GM12892 (cell line): ENCODE data around the gene C1orf74.
A peak's percentile ranks its signal among the peaks of the same experiment; 100 is the strongest.

Experiments
- DNase-seq: peaks from one replicate; pipeline ENCODE4 v3.0.0; 2011; ENCODE audit not compliant: insufficient read length
- FAIRE-seq: peaks from 2 replicates; lab custom pipeline; 2011; peaks lifted over from hg19 to GRCh38; lab: Jason Lieb, UNC
- POLR2A ChIP-seq: IDR thresholded peaks from 2 replicates; pipeline ENCODE4 v1.6.1; 2011; ENCODE audit warnings: low read depth, low read length, control low read depth
- POLR2AphosphoS5 ChIP-seq: IDR thresholded peaks from 2 replicates; pipeline ENCODE4 v1.6.1; 2011; ENCODE audit warnings: low read depth, low read length, control low read depth
- TAF1 ChIP-seq: IDR thresholded peaks from 2 replicates; pipeline ENCODE4 v1.6.1; 2011; ENCODE audit warnings: low read depth, mild to moderate bottlenecking, control low read depth, low read length, borderline replicate concordance

C1orf74 gene

GRCh38 chr1:209768354-209768774 lies 16.0 kb downstream of the C1orf74 start:
- TF ChIP-seq POLR2A (peak; percentile 88), TAF1 (0 out of 2 replicates have a peak, but pooled peaks have one; percentile 50), POLR2AphosphoS5 (peak; percentile 88)
- FAIRE-seq (peak; percentile 98), DNase-seq (peak; percentile 54)

DNA sequence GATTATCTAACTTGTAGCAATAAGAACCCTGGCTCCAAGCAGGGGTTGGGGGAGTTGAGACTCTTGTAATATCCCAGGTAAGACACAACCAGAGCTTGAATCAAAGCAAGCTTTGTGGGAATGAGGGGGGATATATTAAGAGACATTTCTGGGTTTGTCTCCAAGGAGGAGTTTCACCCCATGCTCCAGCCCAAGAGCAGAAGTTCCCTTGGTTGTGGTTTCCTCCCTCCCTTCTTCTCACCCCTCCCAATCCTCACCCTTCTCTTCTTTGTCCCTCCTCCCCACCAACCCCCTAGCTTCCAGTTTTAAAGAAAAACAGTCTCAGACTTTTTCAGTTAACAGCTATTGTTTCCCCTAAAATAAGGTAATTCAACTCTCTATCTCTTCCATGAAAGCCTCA lies 16.7 kb downstream of the C1orf74 start:
- FAIRE-seq: peak; percentile 53
- no peak for TF ChIP-seq TAF1
- no peak for TF ChIP-seq POLR2A
- TF ChIP-seq POLR2AphosphoS5: no peak
- no peak for DNase-seq

DNA sequence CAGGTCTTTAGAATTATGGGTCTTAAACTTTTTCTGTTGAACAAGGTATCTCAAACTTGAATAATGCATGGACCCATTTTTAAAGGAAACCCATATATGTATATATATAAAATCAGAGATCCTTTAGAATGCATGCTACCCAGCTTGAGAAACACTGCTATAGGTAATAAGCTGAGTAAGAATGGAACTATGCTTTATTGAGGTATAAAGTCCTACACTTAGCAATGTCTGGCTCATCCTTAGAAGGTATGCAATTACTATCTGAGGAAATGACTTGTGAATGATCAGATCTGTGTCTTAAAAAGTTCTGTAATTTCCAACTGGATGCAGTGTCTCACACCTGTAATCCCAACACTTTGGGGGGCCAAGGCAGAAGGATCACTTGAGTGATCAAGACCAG lies 17.3 kb downstream of the C1orf74 start:
- FAIRE-seq (peak; percentile 60), DNase-seq (no peak)
- no peak for TF ChIP-seq TAF1
- no peak for TF ChIP-seq POLR2A
- no peak for TF ChIP-seq POLR2AphosphoS5

DNA sequence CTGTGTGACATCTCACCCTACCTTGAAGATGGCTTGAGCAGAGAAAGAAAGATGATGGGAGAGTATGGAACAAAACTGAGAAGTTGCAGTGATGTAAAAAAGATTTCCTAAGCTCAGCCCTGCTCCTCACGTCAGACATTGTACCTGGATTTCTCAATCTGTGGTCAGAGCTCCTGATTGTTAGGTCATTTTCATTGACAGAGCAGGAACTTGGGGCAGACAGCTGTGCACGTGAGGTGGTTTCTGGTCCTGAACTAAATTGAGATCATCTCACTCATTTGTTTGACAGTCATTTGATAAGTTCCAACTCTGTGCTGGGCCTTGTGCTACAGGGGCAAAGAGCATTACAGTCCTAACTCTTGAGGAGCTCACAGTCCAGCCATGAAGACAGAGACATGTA lies 18.3 kb downstream of the C1orf74 start:
- TF ChIP-seq POLR2AphosphoS5: no peak
- no peak for TF ChIP-seq TAF1
- no peak for TF ChIP-seq POLR2A

GRCh38 chr1:209761011-209761635 lies 23.2 kb downstream of the C1orf74 start:
- TF ChIP-seq POLR2A (no peak), TAF1 (no peak), POLR2AphosphoS5 (no peak)
- no peak for DNase-seq
- no peak for FAIRE-seq

More for the DNA sequence above, 18.3 kb downstream of the C1orf74 start:
- DNase-seq: no peak
- FAIRE-seq: peak; percentile 36

DNA sequence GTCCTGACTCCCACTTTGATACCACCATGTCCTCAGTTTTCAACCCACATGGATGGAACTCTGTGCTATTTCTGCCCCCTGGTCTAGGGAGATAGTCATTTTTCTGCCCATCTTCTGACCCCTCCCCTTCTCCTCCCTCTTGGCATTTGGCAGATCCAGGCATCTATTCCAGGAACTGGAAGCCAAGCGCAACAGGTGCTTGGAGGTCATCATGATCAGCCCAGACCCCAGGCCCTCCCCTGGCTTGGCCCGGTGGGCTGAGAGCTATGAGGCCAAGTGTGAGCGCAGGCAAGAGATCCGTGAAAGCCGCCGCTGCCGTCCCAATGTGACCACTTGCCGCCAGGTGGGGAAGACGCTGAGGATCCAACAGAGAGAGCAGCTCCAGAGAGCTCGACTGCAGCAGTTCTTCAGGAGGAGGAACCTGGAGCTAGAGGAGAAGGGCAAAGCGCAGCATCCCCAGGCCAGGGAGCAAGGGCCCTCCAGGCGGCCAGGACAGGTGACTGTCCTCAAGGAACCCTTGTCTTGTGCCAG lies 24.5 kb downstream of the C1orf74 start:
- TF ChIP-seq POLR2A (no peak), TAF1 (no peak), POLR2AphosphoS5 (no peak)
- FAIRE-seq: no peak
- DNase-seq: no peak

GRCh38 chr1:209758400-209758799 lies 26.0 kb downstream of the C1orf74 start:
- no peak for TF ChIP-seq TAF1
- no peak for TF ChIP-seq POLR2AphosphoS5
- TF ChIP-seq POLR2A: no peak
- no peak for FAIRE-seq
- no peak for DNase-seq

DNA sequence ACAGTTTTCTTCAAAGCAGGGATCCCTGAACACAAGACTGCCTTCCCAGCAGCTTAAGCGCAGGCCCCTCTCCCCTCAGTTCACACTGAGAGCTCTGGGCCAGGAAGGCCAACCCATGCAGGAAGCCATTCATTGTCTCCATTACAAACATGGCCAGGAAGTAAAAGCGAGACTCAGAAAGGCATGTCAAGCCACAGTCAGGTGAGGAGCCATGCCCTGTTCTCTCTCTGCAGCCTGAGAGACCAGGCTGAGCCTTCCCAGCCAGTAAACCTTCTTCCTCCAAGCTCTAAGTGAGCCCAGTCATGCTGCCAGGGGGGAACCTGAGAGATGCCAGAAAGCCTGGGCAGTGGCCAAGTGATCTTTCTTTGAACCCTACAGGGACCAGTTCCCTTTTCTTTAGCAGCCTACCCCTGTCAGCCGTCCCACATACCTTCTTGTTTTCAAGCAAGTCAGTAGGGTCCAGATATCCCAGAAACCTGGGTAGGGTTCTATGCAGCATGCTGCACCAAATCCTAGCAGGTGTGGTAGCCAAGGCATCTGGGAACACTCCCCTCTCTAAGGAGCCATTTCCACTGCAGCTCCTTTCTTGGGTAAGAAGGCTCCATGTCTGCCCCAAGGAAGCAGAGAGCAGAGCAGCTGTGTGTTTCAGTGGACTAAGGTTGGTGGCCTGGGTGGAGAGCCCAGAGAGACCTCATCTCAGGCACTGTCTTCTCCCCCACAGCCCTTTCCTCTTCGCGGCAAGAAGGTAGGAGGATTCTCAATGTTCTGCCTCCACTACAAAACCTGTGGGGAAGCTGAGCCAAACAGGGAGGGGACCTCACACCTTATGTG lies 27.5 kb downstream of the C1orf74 start:
- no peak for TF ChIP-seq TAF1
- TF ChIP-seq POLR2A: 0 out of 2 replicates have a peak, but pooled peaks have one; percentile 32
- TF ChIP-seq POLR2AphosphoS5: peak; percentile 47; the same call in 1 of the 2 replicates
- DNase-seq: no peak
- FAIRE-seq: peak; percentile 83

- TF ChIP-seq TAF1: peak; percentile 78; the same call in 1 of the 2 replicates
- peak; percentile 92 for TF ChIP-seq POLR2A
- peak; percentile 88 for TF ChIP-seq POLR2AphosphoS5
- peak; percentile 57 for DNase-seq
- peak; percentile 88 for FAIRE-seq
Measured at GRCh38 chr1:209755926-209756614, 28.3 kb downstream of the C1orf74 start, which contains the start of gene TRAF3IP3. TSS of gene TRAF3IP3 (plus strand) at chr1:209756053. CDS start at chr1:209760040, 3,987 bp downstream.

DNA sequence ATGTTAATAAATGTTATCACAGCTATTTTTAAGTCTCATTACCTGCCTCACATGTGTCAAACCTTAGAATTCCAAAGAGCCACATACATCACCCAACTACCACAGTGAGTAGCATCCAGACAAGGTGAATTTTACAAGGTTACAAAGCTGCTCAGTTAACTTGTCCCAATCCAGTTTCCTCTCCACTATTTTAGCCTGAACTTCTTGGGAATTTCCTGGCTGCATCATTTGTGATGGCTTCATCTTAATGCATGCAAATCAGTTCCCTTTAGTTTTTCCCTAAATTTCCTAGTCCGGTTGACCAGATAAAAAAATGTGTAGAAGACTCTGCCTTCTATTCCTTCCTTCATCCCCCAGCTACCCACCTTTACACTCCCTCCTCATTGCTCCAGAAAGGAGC lies 29.1 kb downstream of the C1orf74 start:
- TF ChIP-seq POLR2A: no peak
- TF ChIP-seq POLR2AphosphoS5: no peak
- TF ChIP-seq TAF1: no peak
- DNase-seq (no peak), FAIRE-seq (peak; percentile 54)
